IPS-18c (cell line): Measurements from ENCODE around the gene MSI2.

Source experiments
- H3K4me3 ChIP-seq: 2 replicates; pipeline ENCODE4 v1.7.0; 2013; ENCODE audit warnings: low read depth, mild to moderate bottlenecking, low read length, moderate library complexity; ENCODE audit not compliant: insufficient read depth
- H3K9me3 ChIP-seq: one replicate; pipeline ENCODE4 v1.6.1; 2013; ENCODE audit warnings: mild to moderate bottlenecking, low read length, moderate library complexity; ENCODE audit not compliant: control insufficient read depth, insufficient read depth

MSI2 gene

GRCh38 chr17:57455063-57455914 is 199.0 kb downstream of the MSI2 start:
- no peak overlapping the region for H3K4me3 ChIP-seq
- H3K9me3 ChIP-seq = no peaks in the 10 kb centered on the region

- Histone ChIP-seq H3K9me3 (no peaks in the 10 kb centered on the region), H3K4me3 (no peak overlapping the region)
These were observed 200.3 kb downstream of the MSI2 start for GRCh38 chr17:57456622-57457021.

GRCh38 chr17:57457188-57457587 is 200.9 kb downstream of the MSI2 start:
- Histone ChIP-seq H3K9me3 (no peaks in the 10 kb centered on the region), H3K4me3 (no peak overlapping the region)

- H3K4me3 ChIP-seq = no peak overlapping the region
- no peaks in the 10 kb centered on the region for H3K9me3 ChIP-seq
These were observed 202.5 kb downstream of the MSI2 start for GRCh38 chr17:57458718-57459285.

- no peak overlapping the region for H3K4me3 ChIP-seq
These were observed 203.1 kb downstream of the MSI2 start for GRCh38 chr17:57459286-57459915.

GRCh38 chr17:57461082-57461481 is 204.8 kb downstream of the MSI2 start:
- no peaks in the 10 kb centered on the region for H3K9me3 ChIP-seq
- H3K4me3 ChIP-seq = no peak overlapping the region

More at GRCh38 chr17:57459286-57459915, 203.1 kb downstream of the MSI2 start:
- no peaks in the 10 kb centered on the region for H3K9me3 ChIP-seq

GRCh38 chr17:57462007-57462579 is 205.8 kb downstream of the MSI2 start:
- Histone ChIP-seq H3K4me3 (no peak overlapping the region), H3K9me3 (no peaks in the 10 kb centered on the region)

GRCh38 chr17:57463103-57463885 is 207.0 kb downstream of the MSI2 start:
- Histone ChIP-seq H3K9me3 (no peaks in the 10 kb centered on the region), H3K4me3 (no peak overlapping the region)

GRCh38 chr17:57464191-57464864 is 208.0 kb downstream of the MSI2 start:
- Histone ChIP-seq H3K4me3 (no peak overlapping the region), H3K9me3 (no peaks in the 10 kb centered on the region)

- H3K4me3 ChIP-seq = no peak overlapping the region
These were observed 209.3 kb downstream of the MSI2 start for GRCh38 chr17:57465610-57466009.

GRCh38 chr17:57466017-57466471 is 209.7 kb downstream of the MSI2 start:
- Histone ChIP-seq H3K4me3 (no peak overlapping the region), H3K9me3 (no peaks in the 10 kb centered on the region)

More at GRCh38 chr17:57465610-57466009, 209.3 kb downstream of the MSI2 start:
- H3K9me3 ChIP-seq = no peaks in the 10 kb centered on the region

GRCh38 chr17:57466521-57466920 is 210.2 kb downstream of the MSI2 start:
- Histone ChIP-seq H3K9me3 (no peaks in the 10 kb centered on the region), H3K4me3 (no peak overlapping the region)

GRCh38 chr17:57467226-57467625 is 210.9 kb downstream of the MSI2 start:
- Histone ChIP-seq H3K9me3 (no peaks in the 10 kb centered on the region), H3K4me3 (no peak overlapping the region)

GRCh38 chr17:57467801-57468200 is 211.5 kb downstream of the MSI2 start:
- Histone ChIP-seq H3K9me3 (no peaks in the 10 kb centered on the region), H3K4me3 (no peak overlapping the region)

- Histone ChIP-seq H3K9me3 (no peaks in the 10 kb centered on the region), H3K4me3 (no peak overlapping the region)
These were observed 212.8 kb downstream of the MSI2 start for GRCh38 chr17:57468932-57469775.

GRCh38 chr17:57470906-57471305 is 214.6 kb downstream of the MSI2 start:
- no peak overlapping the region for H3K4me3 ChIP-seq
- H3K9me3 ChIP-seq = no peaks in the 10 kb centered on the region
